Brain microvascular endothelial cell (primary cell): ENCODE results near the gene QSOX2.

ENCODE experiments used
- DNase-seq: peaks from one replicate; pipeline ENCODE4 v3.0.0-alpha.2; 2020
- H3K27ac ChIP-seq: fragments of 250-450 bp; sonication (Bioruptor Pico); 2 replicates; pipeline ENCODE4 v1.5.1; 2020; ENCODE audit warnings: mild to moderate bottlenecking, moderate library complexity
- H3K27me3 ChIP-seq: fragments of 250-450 bp; sonication (Bioruptor Pico); replicated peaks from 2 replicates; pipeline ENCODE4 v1.5.1; 2020; ENCODE audit warnings: mild to moderate bottlenecking
- H3K36me3 ChIP-seq: fragments of 250-450 bp; sonication (Bioruptor Pico); replicated peaks from 2 replicates; pipeline ENCODE4 v1.5.1; 2020; ENCODE audit warnings: mild to moderate bottlenecking
- H3K4me3 ChIP-seq: 2 replicates; pipeline ENCODE4 v1.5.1; 2011; ENCODE audit warnings: low read depth, mild to moderate bottlenecking, control low read depth, low read length, moderate library complexity
- in situ Hi-C: cut with HindIII; loops from 2 replicates; pipeline ENCODE4 v1.10.0; 2017; ENCODE audit warnings: low sequenced_read_pairs, low pct_ligation_motif_present
- TF ChIP-seq, protein P1 (sequence below): IDR thresholded peaks from 2 replicates; pipeline ENCODE4 v1.5.1; 2011; ENCODE audit warnings: low read depth, mild to moderate bottlenecking, moderate library complexity, low read length, control low read depth, inconsistent platforms; ENCODE audit errors: missing control alignments

The QSOX2 gene

DNA sequence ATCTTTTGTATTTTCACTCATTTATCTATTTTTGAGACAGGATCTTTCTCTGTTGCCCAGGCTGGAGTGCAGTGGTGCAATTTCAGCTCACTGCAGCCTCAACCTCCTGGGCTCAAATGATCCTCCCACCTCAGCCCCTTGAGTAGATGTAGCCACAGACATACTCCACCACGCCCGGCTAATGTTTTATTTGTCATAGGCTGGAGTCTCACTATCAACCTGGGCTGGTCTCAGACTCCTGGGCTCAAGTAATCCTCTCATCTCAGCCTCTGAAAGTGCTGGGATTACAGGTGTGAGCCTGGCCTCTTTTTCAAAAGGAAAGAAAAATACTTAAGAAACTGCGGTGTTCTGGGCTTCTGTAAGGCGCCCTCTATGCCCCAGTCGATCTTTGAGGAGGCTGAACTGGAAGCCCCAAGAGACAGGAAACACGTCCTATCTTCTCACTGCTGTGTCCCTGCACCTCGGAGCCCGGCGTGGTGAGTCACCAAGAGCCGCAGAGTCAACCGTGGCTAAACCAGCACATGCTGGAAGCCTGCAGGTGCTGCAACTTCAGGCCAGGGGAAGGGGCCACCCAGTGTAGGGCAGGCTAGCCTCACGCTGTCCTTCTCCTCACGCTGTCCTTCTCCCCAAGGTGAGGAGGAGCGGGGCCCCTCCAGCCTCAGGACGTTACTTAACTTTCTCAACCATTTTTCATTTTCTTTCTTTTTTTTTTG, 25.4 kb downstream of the QSOX2 start:
- H3K27ac ChIP-seq: no peak overlapping the region
- DNase-seq: peak; percentile 66
- in situ Hi-C loops: no loop called here
- no peaks in the 10 kb centered on the region for H3K27me3 ChIP-seq
- TF ChIP-seq, protein P1, sequence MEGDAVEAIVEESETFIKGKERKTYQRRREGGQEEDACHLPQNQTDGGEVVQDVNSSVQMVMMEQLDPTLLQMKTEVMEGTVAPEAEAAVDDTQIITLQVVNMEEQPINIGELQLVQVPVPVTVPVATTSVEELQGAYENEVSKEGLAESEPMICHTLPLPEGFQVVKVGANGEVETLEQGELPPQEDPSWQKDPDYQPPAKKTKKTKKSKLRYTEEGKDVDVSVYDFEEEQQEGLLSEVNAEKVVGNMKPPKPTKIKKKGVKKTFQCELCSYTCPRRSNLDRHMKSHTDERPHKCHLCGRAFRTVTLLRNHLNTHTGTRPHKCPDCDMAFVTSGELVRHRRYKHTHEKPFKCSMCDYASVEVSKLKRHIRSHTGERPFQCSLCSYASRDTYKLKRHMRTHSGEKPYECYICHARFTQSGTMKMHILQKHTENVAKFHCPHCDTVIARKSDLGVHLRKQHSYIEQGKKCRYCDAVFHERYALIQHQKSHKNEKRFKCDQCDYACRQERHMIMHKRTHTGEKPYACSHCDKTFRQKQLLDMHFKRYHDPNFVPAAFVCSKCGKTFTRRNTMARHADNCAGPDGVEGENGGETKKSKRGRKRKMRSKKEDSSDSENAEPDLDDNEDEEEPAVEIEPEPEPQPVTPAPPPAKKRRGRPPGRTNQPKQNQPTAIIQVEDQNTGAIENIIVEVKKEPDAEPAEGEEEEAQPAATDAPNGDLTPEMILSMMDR: no peak
- peaks cover 4% of the 10 kb centered on the region for H3K36me3 ChIP-seq
- H3K4me3 ChIP-seq: no peak overlapping the region

GRCh38 chr9:136219276-136219675, 26.3 kb downstream of the QSOX2 start:
- H3K36me3 ChIP-seq: peaks cover 10% of the 10 kb centered on the region
- DNase-seq: no peak
- TF ChIP-seq, protein P1: no peak
- no peaks in the 10 kb centered on the region for H3K27me3 ChIP-seq
- no peak overlapping the region for H3K4me3 ChIP-seq
- in situ Hi-C loops: no loop called here
- no peak overlapping the region for H3K27ac ChIP-seq

DNA sequence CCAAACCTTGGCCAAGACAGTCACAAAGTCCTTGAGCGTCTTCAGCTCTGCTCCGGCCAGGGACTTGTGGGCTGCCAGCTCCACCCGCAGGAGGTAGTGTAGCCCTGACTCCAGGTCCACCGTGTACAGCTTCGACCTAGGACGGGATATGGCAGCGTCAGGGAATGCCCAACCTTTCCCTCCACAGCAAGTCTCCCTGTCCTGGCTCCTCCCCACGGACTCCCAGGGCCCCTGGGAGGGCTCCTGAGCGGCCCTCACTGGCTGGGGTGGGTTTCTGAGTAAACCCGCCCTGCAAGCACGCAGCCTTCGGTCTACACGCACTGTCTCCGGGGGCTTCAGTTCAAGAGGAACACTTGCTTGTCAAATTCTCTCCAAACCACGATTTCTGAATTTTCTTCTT, 26.9 kb downstream of the QSOX2 start:
- Histone ChIP-seq H3K27me3 (no peaks in the 10 kb centered on the region), H3K36me3 (peaks cover 13% of the 10 kb centered on the region), H3K27ac (no peak overlapping the region), H3K4me3 (no peak overlapping the region)
- TF ChIP-seq, protein P1: no peak
- no peak for DNase-seq
- in situ Hi-C loops: no loop called here

- TF ChIP-seq, protein P1: no peak
- H3K36me3 ChIP-seq: peaks cover 16% of the 10 kb centered on the region
Measured at GRCh38 chr9:136218271-136218670, 27.3 kb downstream of the QSOX2 start.

GRCh38 chr9:136216541-136217244, 28.9 kb downstream of the QSOX2 start:
- in situ Hi-C loops: no loop called here
- DNase-seq: no peak
- no peak overlapping the region for H3K27ac ChIP-seq
- H3K4me3 ChIP-seq: no peak overlapping the region
- peaks cover 12% of the 10 kb centered on the region for H3K36me3 ChIP-seq
- H3K27me3 ChIP-seq: no peaks in the 10 kb centered on the region
- TF ChIP-seq, protein P1: no peak

More at GRCh38 chr9:136218271-136218670, 27.3 kb downstream of the QSOX2 start:
- Histone ChIP-seq H3K4me3 (no peak overlapping the region), H3K27ac (no peak overlapping the region), H3K27me3 (no peaks in the 10 kb centered on the region)
- no peak for DNase-seq
- in situ Hi-C loops: no loop called here
